ENCODE results near the gene CAPNS2. TPM values are rescaled to one million over a fixed set of nuclear protein-coding genes. Genes with fewer than 3 reads are reported as not detected.
A peak's percentile ranks its signal among the peaks of the same experiment; 100 is the strongest.
"Not testable (repeated sequence)": the region's sequence is repeated elsewhere in the genome, so short reads cannot be mapped to it uniquely, and the experiment has no call there.

CAPNS2 gene
- total RNA-seq, 2 donors from 2014 or later: 0.40 to 0.70 TPM

DNA sequence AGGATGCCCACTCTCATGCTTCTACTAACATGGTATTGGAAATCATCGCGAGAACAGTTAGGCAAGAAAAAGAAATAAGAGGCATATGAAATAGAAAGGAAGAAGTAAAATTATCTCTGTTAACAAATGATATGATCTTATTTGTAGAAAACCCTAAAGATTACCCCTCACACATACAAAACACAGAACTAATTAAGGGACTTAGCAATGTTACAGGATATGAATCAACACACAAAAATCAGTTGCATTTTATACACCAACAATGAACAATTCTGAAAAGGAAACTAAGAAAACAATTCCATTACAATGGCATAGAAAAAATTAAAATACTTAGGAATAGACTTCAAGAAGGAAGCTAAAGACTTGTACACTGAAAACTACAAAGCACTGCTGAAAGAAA, 2.7 kb upstream of the CAPNS2 start:
- DNase-seq (no peak), ATAC-seq (no peak)
- intact Hi-C loops (cut with DNase I, micrococcal nuclease): no loop called here

DNA sequence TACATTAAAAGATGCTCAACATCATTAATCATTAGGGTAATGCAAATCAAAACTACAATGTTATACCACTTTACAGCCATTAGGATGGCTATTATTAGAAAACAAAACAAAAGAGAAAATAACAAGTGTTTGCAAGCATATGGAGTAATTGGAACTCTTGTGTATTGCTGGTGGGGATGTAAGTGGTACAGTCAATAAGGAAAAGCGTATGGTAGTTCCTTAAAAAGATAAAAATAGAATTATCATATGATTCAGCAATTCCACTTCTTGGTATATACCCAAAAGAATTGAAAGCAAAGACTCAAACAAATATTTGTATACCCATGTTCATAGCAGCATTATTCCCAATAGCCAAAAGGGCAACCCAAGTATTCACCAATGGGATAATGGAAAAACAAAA, 1.4 kb upstream of the CAPNS2 start:
- ATAC-seq (no peak), DNase-seq (no peak)
- intact Hi-C loops (cut with DNase I, micrococcal nuclease): no loop called here

GRCh38 chr16:55567382-55567781, 898 bp downstream of the CAPNS2 start:
- no peak for ATAC-seq
- intact Hi-C loops (cut with DNase I, micrococcal nuclease): no loop called here
- no peak for DNase-seq

DNA sequence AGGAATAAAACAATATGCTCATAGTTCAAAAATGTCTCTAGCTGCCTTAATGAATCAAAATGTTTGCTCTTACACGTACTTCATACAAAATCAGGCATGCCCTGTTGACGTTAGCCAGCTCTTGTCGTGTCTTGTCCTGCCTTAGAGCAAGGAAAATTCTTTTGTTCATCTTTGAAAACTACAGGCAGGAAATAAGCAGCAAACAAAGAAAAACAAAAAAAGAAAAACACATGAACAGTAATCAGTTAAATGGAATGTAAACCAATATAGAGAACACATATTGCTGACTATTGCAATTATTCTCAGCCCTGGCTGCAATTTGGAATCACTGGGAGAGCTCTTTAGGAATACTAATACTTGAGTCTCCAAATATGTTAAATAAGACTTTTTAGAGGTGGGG, 1.7 kb downstream of the CAPNS2 start:
- DNase-seq: no peak
- intact Hi-C loops (cut with DNase I, micrococcal nuclease): no loop called here
- ATAC-seq: no peak

GRCh38 chr16:55569025-55569424, 2.5 kb downstream of the CAPNS2 start:
- ATAC-seq (no peak), DNase-seq (no peak)
- intact Hi-C loops (cut with DNase I, micrococcal nuclease): no loop called here

- no peak for DNase-seq
- no peak for ATAC-seq
- intact Hi-C loops (cut with DNase I, micrococcal nuclease): no loop called here
These were observed 3.7 kb downstream of the CAPNS2 start for GRCh38 chr16:55570159-55570558.

GRCh38 chr16:55571191-55571897, 4.9 kb downstream of the CAPNS2 start:
- intact Hi-C loops (cut with DNase I, micrococcal nuclease): no loop called here
- ATAC-seq: no peak
- no peak for DNase-seq

GRCh38 chr16:55572439-55572838, 6.0 kb downstream of the CAPNS2 start:
- intact Hi-C loops (cut with DNase I, micrococcal nuclease): no loop called here
- ATAC-seq (peak; percentile 44), DNase-seq (no peak)

DNA sequence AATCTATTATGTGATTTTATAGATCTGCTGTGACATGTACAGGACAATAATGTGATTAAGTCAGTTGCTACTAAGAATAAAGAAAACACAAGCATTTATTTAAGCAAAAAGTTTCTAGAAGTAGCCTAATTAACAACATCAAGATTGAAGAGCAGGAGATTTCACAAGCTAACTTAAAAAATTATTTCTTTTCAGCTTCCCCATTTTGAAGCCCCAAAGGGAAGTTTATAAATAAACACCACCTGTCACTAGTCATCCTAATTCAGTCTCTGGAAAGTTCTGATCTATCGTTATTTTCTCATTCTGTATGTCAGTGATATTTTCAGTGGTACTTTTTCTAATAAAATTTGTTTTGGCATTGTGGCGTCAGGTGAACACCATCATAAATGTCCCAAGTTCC, 8.3 kb downstream of the CAPNS2 start:
- no peak for DNase-seq
- intact Hi-C loops (cut with DNase I, micrococcal nuclease): no loop called here
- ATAC-seq: no peak

- ATAC-seq: no peak
- intact Hi-C loops (cut with DNase I, micrococcal nuclease): no loop called here
- no peak for DNase-seq
These were observed 9.0 kb downstream of the CAPNS2 start for GRCh38 chr16:55575496-55575895.

DNA sequence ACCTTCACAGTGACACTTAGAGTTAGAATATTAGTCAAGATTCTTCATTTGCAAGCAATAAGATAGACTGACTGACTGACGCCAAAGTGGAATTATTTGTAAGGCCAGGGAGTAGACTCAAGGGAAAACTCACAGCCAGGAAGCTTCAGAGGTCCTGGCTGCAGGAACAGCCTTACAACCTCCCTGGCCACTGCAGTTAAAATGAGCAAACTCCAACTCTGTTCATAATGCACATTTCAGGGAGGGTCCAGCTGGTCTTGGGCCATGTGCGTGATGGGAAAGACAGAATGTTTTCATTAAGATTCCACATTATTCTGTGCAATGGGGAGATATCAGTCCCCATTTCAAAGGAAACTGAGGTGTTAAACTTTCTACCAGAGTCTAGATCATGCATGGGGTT, 9.9 kb downstream of the CAPNS2 start:
- DNase-seq (no peak), ATAC-seq (no peak)
- intact Hi-C loops (cut with DNase I, micrococcal nuclease): no loop called here

DNA sequence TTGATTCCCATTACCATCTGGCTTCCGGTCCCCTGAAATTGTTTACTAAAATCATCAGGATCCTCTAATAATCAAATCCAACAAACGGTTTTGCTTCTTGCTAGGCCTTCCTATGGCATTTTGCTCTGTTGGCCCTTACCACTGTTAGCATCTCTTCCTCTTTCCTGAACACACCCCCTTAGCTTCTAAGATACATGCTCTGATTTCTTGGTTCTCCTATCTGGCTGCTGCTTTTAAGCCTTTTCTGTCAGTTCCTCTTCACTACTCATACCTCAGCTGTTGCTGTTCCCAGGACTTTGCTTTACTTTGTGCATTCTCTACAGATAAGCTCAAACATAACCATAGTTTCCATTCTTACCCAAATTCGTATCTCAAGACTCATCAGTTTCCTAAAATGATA, 11.4 kb downstream of the CAPNS2 start:
- ATAC-seq: no peak
- DNase-seq: no peak
- intact Hi-C loops (cut with DNase I, micrococcal nuclease): no loop called here

DNA sequence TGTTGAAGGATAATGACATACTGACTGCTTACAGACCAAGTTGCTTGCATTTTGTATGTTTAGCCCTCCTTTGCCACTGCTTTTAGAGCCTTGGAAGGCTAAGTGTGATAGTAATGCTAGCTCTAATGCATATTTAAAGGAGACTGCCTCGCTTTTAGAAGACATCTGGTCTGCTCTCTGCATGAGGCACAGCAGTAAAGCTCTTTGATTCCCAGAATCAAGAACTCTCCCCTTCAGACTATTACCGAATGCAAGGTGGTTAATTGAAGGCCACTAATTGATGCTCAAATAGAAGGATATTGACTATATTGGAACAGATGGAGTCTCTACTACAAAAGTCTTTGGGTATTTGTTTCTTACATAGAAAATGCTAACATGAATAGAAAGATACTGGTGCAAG, 19.1 kb downstream of the CAPNS2 start:
- no peak for DNase-seq

DNA sequence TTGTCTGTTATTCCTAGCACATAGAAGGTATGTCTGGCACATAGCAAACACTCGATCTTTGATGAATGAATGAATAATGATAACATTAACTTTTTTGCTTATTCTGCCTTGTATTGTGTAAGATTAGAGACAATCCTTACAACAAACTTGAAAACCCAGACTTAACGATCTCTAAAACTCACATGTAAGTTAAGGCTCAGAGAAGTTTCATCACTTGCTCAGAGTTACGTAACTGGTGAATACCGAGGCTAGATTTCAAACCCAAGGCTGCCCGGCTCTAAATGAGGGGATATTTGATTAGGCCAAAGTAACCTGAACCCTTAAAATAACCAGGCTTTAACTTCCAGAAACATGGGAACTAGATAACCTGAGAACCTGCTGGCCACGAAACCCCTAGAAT, 22.3 kb downstream of the CAPNS2 start:
- ATAC-seq: no peak
- intact Hi-C loops (cut with DNase I, micrococcal nuclease): no loop called here
- DNase-seq: no peak

More for the DNA sequence above, 19.1 kb downstream of the CAPNS2 start:
- intact Hi-C loops (cut with DNase I, micrococcal nuclease): no loop called here
- ATAC-seq: no peak

DNA sequence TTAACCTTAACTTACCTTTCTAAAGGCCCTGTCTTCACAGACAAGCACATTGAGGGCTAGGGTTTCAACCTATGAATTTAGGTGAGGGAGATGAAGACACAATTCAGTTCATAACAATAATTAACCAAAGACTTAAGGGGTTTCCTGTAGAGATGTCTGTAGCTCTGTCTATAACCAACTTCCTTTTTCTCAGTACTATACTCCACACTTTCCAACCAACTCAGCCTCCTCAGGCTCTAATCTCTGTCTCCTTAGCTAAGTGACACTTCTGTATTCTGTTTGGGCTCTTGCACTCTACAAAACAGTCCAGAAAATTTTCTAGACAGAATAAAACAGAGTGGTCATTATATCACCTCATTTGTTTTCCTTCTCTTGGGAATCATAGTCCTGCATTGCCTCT, 25.8 kb downstream of the CAPNS2 start:
- intact Hi-C loops (cut with DNase I, micrococcal nuclease): no loop called here
- no peak for DNase-seq
- ATAC-seq: no peak

- ATAC-seq (no peak), DNase-seq (no peak)
- intact Hi-C loops (cut with DNase I, micrococcal nuclease): no loop called here
These were observed 31.4 kb downstream of the CAPNS2 start for GRCh38 chr16:55597928-55598327.

DNA sequence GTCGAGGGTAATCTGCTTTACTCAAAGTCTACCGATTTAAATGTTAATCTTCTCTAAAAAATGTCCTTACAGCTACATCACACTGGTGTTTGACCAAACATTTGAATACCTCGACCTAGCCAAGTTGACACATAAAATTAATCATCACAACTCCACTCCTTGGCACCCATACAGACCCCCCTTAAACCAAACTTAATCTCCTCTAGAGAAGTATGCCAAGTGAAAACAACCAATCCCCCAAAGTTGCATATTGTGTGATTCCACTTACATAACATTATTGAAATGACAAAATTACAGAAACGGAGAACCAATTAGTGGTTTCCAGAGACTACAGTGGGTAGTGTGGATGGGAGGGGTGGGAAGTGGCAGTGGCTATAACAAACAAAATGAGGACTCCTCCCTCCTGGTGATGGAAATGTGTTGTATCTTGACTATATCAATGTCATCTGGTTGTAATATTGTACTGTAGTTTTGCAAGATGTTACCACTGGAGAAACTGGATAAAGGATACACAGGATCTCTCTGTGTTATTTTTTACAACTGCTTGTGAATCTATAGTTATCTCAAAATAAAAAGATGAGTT, 39.4 kb downstream of the CAPNS2 start:
- ATAC-seq (no peak), DNase-seq (no peak)
- intact Hi-C loops (cut with DNase I, micrococcal nuclease): no loop called here

- intact Hi-C loops (cut with DNase I, micrococcal nuclease): no loop called here
- no peak for ATAC-seq
- no peak for DNase-seq
These were observed 47.3 kb downstream of the CAPNS2 start for GRCh38 chr16:55613613-55614335.

DNA sequence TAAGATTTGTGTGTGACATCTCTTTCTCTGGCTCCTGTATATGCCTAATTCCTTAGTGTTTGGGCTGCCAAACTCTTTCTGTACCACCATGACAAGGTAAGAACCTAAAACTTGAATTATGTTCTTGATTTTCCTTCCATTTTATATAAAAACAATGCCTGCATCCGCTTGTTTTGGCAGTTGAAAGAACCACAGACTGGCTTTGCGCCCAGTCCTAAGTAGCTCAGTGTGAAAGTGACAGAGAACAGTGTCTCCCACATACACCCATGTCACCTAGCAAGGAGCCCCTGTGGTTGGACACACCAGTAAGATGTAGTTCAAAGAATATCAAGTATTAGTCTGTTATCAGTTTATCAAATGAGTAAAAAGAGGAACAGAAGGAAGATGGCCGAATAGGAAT, 48.6 kb downstream of the CAPNS2 start:
- DNase-seq (no peak), ATAC-seq (no peak)
- intact Hi-C loops (cut with DNase I, micrococcal nuclease): no loop called here

GRCh38 chr16:55615670-55616069, 49.2 kb downstream of the CAPNS2 start:
- DNase-seq; intact Hi-C loops (cut with DNase I, micrococcal nuclease); ATAC-seq: not testable (repeated sequence)
